K562 (cell line): ENCODE data around the gene SLC25A2. TPM values are rescaled to one million over a fixed set of nuclear protein-coding genes. Genes with fewer than 3 reads are reported as not detected.

Source experiments
- BRCA1 ChIP-seq, 2 experiments: fragments of 450-650 bp in 1 of 2; sonication (generic) in 1 of 2; formaldehyde crosslinking in 1 of 2; IDR thresholded peaks; 2 replicates each; pipeline versions ENCODE4 v1.5.0 to v1.6.1; 2017 to 2020; ENCODE audit warnings: mild to moderate bottlenecking in 1 of 2, missing genetic modification reagents in 1 of 2
- ETV1 ChIP-seq: fragments of 450-650 bp; conservative IDR thresholded peaks from 2 replicates; pipeline ENCODE4 v1.6.1; 2016; ENCODE audit warnings: missing genetic modification characterization, control low read depth, low read depth, missing compliant biosample characterization
- FOXA3 ChIP-seq, 2 experiments: fragments of 450-650 bp in 1 of 2; sonication (generic) in 1 of 2; formaldehyde crosslinking; IDR thresholded peaks in 1 of 2; conservative IDR thresholded peaks in 1 of 2; 2 replicates each; pipeline versions ENCODE4 v1.4.0 to v1.8.0; 2020 to 2022; ENCODE audit warnings: mild to moderate bottlenecking in 2 of 2, missing genetic modification reagents in 1 of 2
- RAD21 ChIP-seq, 2 experiments: fragments of 250-450 bp in 1 of 2; fragments of 450-650 bp in 1 of 2; sonication (Bioruptor Pico) in 1 of 2; formaldehyde crosslinking in 1 of 2; IDR thresholded peaks in 1 of 2; conservative IDR thresholded peaks in 1 of 2; 2 replicates each; pipeline versions ENCODE4 v1.4.0 to v1.8.0; 2020 to 2022; ENCODE audit warnings: mild to moderate bottlenecking in 2 of 2, moderate library complexity in 1 of 2
- SMC3 ChIP-seq: conservative IDR thresholded peaks from 2 replicates; pipeline ENCODE4 v1.6.1; 2011; ENCODE audit warnings: low read depth, low read length, improper control_type of control experiment; ENCODE audit not compliant: insufficient read depth
- ZC3H11A ChIP-seq: IDR thresholded peaks from 2 replicates; pipeline ENCODE4 v1.6.1; 2012; ENCODE audit warnings: low read depth, low read length, improper control_type of control experiment
- polyA plus RNA-seq, 8 experiments: library from polyadenylated mRNA; depleted of rRNA in 4 of 8; stranded (reverse) in 5 of 8; unstranded in 3 of 8; fragments of >200 nt; fragmentation: Nextera tagmentation in 2 of 8; fragmentation: Illumina TruSeq in 1 of 8; extraction: Ambion mirVana in 2 of 8; extraction: Trizol in 1 of 8; gene quantifications; 2 replicates each; pipeline versions ENCODE4 v1.2.1 to v1.2.3, GENCODE V29; 2011 to 2014; ENCODE audit warnings: inconsistent platforms in 1 of 8, missing spikeins in 1 of 8
- total RNA-seq, 7 experiments: library from RNA; depleted of rRNA in 6 of 7; stranded (reverse); fragments of >200 nt in 6 of 7; fragmentation: Illumina TruSeq in 2 of 7; extraction: Trizol in 2 of 7; gene quantifications; 2 replicates each; pipeline versions ENCODE4 v1.2.1 to v1.2.3, GENCODE V29; 2011 to 2021; ENCODE audit warnings: low replicate concordance in 1 of 7
- TF ChIP-seq, protein P1 (sequence below), 3 experiments: IDR thresholded peaks in 2 of 3; conservative IDR thresholded peaks in 1 of 3; 2 replicates each; pipeline ENCODE4 v1.5.1; 2011 to 2012; ENCODE audit warnings: low read length in 3 of 3, mild to moderate bottlenecking in 3 of 3, control low read depth in 2 of 3, improper control_type of control experiment in 1 of 3, inconsistent platforms in 1 of 3, low read depth in 1 of 3, mixed read lengths in 1 of 3, moderate library complexity in 1 of 3; ENCODE audit not compliant: insufficient read depth in 2 of 3
- TF ChIP-seq, protein P2 (sequence below): sonication (generic); formaldehyde crosslinking; IDR thresholded peaks from 2 replicates; pipeline ENCODE4 v1.8.1; 2022; ENCODE audit warnings: missing genetic modification reagents
- TF ChIP-seq, protein P3 (sequence below), 2 experiments: fragments of 450-650 bp; formaldehyde crosslinking in 1 of 2; IDR thresholded peaks; 2 replicates each; pipeline versions ENCODE4 v1.4.0 to v1.6.1; 2014 to 2020; ENCODE audit warnings: mild to moderate bottlenecking in 2 of 2, borderline replicate concordance in 1 of 2, low read depth in 1 of 2
- TF ChIP-seq, protein P4 (sequence below), 2 experiments: IDR thresholded peaks; 2 replicates each; pipeline ENCODE4 v1.6.1; 2012; ENCODE audit warnings: improper control_type of control experiment in 2 of 2, low read depth in 2 of 2, low read length in 2 of 2, borderline replicate concordance in 1 of 2

SLC25A2 gene
- total and polyA plus RNA-seq, 9 of the 15 experiments (the other 6 are each of a cell fraction or from before 2014, with no cell fraction given): 0.09 to 0.11 (median 0.11) TPM; not detected in 6

DNA sequence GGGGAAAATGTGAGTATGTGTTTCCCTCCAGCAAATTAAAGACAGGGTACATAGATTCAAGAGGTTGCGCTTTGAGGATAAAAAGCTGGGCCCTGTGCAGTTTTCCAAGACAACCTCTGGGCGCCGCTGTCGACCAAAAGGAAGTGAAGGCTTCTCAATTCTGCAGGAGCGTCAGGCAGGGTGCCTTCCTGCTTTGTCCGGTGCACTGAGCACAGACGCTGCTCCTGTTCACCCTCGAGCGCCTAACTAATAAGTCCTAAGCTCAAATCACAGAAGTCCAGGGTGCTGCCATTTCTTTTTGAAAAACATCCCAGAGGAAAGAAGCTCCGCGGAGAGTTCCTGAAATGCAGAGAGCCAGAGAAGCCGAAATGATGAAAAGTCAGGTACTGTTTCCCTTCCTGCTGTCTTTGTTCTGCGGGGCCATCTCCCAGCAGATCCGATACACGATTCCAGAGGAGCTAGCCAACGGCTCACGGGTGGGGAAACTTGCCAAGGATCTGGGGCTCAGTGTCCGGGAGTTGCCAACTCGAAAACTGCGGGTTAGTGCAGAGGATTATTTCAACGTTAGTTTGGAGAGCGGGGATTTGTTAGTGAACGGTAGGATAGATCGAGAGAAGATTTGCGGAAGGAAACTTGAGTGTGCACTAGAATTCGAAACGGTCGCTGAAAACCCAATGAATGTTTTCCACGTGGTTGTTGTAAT lies 46.2 kb upstream of the SLC25A2 start, which contains the start of gene PCDHGB1 (continued):
- TF ChIP-seq, protein P1, sequence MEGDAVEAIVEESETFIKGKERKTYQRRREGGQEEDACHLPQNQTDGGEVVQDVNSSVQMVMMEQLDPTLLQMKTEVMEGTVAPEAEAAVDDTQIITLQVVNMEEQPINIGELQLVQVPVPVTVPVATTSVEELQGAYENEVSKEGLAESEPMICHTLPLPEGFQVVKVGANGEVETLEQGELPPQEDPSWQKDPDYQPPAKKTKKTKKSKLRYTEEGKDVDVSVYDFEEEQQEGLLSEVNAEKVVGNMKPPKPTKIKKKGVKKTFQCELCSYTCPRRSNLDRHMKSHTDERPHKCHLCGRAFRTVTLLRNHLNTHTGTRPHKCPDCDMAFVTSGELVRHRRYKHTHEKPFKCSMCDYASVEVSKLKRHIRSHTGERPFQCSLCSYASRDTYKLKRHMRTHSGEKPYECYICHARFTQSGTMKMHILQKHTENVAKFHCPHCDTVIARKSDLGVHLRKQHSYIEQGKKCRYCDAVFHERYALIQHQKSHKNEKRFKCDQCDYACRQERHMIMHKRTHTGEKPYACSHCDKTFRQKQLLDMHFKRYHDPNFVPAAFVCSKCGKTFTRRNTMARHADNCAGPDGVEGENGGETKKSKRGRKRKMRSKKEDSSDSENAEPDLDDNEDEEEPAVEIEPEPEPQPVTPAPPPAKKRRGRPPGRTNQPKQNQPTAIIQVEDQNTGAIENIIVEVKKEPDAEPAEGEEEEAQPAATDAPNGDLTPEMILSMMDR (IDR thresholded peaks at IDR 0.05 in 2 of 3, conservative IDR thresholded peaks at IDR 0.05 in 1 of 3; ENCODE audit: insufficient read depth in 2 of 3, low read depth in 1 of 3, low read length in 3 of 3): peak; percentile 73 to 84 (median 81)
- TF ChIP-seq, protein P2, sequence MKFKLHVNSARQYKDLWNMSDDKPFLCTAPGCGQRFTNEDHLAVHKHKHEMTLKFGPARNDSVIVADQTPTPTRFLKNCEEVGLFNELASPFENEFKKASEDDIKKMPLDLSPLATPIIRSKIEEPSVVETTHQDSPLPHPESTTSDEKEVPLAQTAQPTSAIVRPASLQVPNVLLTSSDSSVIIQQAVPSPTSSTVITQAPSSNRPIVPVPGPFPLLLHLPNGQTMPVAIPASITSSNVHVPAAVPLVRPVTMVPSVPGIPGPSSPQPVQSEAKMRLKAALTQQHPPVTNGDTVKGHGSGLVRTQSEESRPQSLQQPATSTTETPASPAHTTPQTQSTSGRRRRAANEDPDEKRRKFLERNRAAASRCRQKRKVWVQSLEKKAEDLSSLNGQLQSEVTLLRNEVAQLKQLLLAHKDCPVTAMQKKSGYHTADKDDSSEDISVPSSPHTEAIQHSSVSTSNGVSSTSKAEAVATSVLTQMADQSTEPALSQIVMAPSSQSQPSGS: no peak
- TF ChIP-seq, protein P3, sequence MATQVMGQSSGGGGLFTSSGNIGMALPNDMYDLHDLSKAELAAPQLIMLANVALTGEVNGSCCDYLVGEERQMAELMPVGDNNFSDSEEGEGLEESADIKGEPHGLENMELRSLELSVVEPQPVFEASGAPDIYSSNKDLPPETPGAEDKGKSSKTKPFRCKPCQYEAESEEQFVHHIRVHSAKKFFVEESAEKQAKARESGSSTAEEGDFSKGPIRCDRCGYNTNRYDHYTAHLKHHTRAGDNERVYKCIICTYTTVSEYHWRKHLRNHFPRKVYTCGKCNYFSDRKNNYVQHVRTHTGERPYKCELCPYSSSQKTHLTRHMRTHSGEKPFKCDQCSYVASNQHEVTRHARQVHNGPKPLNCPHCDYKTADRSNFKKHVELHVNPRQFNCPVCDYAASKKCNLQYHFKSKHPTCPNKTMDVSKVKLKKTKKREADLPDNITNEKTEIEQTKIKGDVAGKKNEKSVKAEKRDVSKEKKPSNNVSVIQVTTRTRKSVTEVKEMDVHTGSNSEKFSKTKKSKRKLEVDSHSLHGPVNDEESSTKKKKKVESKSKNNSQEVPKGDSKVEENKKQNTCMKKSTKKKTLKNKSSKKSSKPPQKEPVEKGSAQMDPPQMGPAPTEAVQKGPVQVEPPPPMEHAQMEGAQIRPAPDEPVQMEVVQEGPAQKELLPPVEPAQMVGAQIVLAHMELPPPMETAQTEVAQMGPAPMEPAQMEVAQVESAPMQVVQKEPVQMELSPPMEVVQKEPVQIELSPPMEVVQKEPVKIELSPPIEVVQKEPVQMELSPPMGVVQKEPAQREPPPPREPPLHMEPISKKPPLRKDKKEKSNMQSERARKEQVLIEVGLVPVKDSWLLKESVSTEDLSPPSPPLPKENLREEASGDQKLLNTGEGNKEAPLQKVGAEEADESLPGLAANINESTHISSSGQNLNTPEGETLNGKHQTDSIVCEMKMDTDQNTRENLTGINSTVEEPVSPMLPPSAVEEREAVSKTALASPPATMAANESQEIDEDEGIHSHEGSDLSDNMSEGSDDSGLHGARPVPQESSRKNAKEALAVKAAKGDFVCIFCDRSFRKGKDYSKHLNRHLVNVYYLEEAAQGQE (IDR thresholded peaks at IDR 0.05; ENCODE audit: borderline replicate concordance): peak; percentile 16; the same call in 1 of the 2 replicates
- TF ChIP-seq, protein P3 (CRISPR knock-in tag; IDR thresholded peaks at IDR 0.05; ENCODE audit: low read depth): no peak
- TF ChIP-seq BRCA1 (IDR thresholded peaks at IDR 0.05) (no peak), BRCA1 (CRISPR knock-in tag; IDR thresholded peaks at IDR 0.05) (no peak), ZC3H11A (no peak), FOXA3 (CRISPR knock-in tag; conservative IDR thresholded peaks at IDR 0.05 in 1 of 2, IDR thresholded peaks at IDR 0.05 in 1 of 2) (no peak), ETV1 (tag) (peak; percentile 43; the same call in 1 of the 2 replicates), SMC3 (0 out of 2 replicates have a peak, but pooled peaks have one; percentile 15), RAD21 (CRISPR knock-in tag; conservative IDR thresholded peaks at IDR 0.05 in 1 of 2, IDR thresholded peaks at IDR 0.05 in 1 of 2) (peak; percentile 59 to 62)
- TF ChIP-seq, protein P4, sequence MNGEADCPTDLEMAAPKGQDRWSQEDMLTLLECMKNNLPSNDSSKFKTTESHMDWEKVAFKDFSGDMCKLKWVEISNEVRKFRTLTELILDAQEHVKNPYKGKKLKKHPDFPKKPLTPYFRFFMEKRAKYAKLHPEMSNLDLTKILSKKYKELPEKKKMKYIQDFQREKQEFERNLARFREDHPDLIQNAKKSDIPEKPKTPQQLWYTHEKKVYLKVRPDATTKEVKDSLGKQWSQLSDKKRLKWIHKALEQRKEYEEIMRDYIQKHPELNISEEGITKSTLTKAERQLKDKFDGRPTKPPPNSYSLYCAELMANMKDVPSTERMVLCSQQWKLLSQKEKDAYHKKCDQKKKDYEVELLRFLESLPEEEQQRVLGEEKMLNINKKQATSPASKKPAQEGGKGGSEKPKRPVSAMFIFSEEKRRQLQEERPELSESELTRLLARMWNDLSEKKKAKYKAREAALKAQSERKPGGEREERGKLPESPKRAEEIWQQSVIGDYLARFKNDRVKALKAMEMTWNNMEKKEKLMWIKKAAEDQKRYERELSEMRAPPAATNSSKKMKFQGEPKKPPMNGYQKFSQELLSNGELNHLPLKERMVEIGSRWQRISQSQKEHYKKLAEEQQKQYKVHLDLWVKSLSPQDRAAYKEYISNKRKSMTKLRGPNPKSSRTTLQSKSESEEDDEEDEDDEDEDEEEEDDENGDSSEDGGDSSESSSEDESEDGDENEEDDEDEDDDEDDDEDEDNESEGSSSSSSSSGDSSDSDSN (IDR thresholded peaks at IDR 0.05; ENCODE audit: borderline replicate concordance in 1 of 2, low read depth in 2 of 2, low read length in 2 of 2): no peak
